Right lobe of liver (tissue), 4 donors: Measurements from ENCODE around the gene ZNF48.

Experiments used
- POLR2A ChIP-seq: fragments of 450-650 bp; IDR thresholded peaks from one replicate; pipeline ENCODE4 v1.6.1; 2017; ENCODE audit warnings: antibody characterized with exemption, mild to moderate bottlenecking
- TF ChIP-seq, protein P1 (sequence below), 4 donors: fragments of 200-600 bp in 3 of 4; fragments of 450-650 bp in 1 of 4; IDR thresholded peaks; one replicate each; pipeline versions ENCODE4 v1.5.1 to v1.8.0; 2016 to 2022; ENCODE audit warnings: antibody characterized with exemption in 4 of 4, mild to moderate bottlenecking in 2 of 4
- donor health status: DM: no; HTN: no; CAD: no.
- donor health status: DM: no; HTN: no; CAD: no.
- donor health status: DM: no; HTN: yes; CAD: no.

DNA sequence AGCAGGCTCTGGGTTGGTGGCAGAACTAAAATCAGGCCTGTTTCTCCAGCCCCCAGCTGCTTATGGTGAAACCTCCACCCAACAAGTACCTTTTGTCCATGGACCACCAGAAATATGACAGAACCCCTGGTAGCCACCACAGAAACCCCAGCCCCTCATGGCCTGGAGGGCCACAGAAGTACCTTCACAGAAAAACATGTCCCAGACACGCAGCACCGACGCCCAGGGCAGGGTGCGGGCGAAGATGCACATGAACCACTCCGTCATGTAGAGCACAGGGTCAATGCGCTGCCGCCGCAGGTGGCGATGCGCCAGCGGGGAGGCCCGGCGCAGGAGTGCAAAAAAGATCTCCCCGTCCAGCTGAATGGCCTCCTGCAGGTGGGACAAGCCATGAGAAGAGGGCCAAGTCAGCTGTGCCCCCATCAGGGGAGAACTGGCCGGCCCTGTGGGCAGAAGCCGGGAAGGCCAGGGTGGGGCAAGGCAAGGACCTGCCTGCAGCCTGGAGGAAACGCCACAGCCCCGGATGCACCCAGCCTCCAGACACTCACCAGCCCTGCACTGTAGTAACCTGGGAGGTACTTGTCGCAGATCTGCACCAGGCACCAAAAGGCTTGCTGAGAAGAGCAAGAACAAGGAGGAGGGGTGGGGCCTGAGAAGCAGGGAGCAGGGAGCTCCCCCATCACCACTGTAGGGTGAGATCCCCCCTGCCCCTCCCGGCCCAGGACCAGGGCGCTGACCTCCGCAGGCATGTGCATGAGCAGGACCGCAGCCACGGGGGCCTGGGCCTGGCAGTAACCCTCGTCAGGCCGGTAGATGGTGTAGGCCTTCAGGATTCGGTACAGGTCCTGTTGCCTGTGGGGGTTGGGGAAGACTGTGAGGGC is 36.0 kb upstream of the ZNF48 start:
- TF ChIP-seq, protein P1, sequence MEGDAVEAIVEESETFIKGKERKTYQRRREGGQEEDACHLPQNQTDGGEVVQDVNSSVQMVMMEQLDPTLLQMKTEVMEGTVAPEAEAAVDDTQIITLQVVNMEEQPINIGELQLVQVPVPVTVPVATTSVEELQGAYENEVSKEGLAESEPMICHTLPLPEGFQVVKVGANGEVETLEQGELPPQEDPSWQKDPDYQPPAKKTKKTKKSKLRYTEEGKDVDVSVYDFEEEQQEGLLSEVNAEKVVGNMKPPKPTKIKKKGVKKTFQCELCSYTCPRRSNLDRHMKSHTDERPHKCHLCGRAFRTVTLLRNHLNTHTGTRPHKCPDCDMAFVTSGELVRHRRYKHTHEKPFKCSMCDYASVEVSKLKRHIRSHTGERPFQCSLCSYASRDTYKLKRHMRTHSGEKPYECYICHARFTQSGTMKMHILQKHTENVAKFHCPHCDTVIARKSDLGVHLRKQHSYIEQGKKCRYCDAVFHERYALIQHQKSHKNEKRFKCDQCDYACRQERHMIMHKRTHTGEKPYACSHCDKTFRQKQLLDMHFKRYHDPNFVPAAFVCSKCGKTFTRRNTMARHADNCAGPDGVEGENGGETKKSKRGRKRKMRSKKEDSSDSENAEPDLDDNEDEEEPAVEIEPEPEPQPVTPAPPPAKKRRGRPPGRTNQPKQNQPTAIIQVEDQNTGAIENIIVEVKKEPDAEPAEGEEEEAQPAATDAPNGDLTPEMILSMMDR (IDR thresholded peaks at IDR 0.05), result no peak
- no peak for TF ChIP-seq POLR2A
